Heart left ventricle (tissue), 13 donors: ENCODE data around the gene TOM1.

ENCODE experiments used
- POLR2A ChIP-seq, 2 donors: fragments of 450-650 bp; IDR thresholded peaks; one replicate each; pipeline ENCODE4 v1.6.1; 2017; ENCODE audit warnings: antibody characterized with exemption in 2 of 2, mild to moderate bottlenecking in 2 of 2, moderate library complexity in 2 of 2
- TF ChIP-seq, protein P1 (sequence below), 12 donors: fragments of 200-600 bp; sonication (generic) in 4 of 12; IDR thresholded peaks; one replicate each; pipeline versions ENCODE4 v1.5.0 to v1.8.0; 2018 to 2022; ENCODE audit warnings: antibody characterized with exemption in 12 of 12, mild to moderate bottlenecking in 5 of 12
- donor health status: ischemic (EF 13 %, LVEDD 7.1; RV severe dilation, severe dysfunction).
- donor health status: DM: no; HTN: yes; CAD: no.
- donor health status: DM: no; HTN: no; CAD: no.
- donor health status: ischemic (EF 25% LVEDD 6.9; RV normal size, moderate dysfunction).
- donor health status: ischemic (EF 25% LVEDD 5.7; RV mildly dilated, moderate dysfunction).
- donor health status: ischemic (EF 35%, LVEDD 5.7; RV mildly dilated, moderate dysfunction).
- donor health status: nonischemic (EF 11% LVEDD 7.7; RV severe dilation, severe dysfunction).
- donor health status: DM: yes; HTN: yes; CAD: no.
- donor health status: PGD.
- donor health status: ischemic (EF 29% LVEDD 5.4; RV normal size, mild dysfunction).
- donor health status: nonischemic (EF 23%, LVEDD 6.1; RV moderate dilation, normal function).

GRCh38 chr22:35292786-35293185 is 6.9 kb upstream of the TOM1 start:
- TF ChIP-seq, protein P1, sequence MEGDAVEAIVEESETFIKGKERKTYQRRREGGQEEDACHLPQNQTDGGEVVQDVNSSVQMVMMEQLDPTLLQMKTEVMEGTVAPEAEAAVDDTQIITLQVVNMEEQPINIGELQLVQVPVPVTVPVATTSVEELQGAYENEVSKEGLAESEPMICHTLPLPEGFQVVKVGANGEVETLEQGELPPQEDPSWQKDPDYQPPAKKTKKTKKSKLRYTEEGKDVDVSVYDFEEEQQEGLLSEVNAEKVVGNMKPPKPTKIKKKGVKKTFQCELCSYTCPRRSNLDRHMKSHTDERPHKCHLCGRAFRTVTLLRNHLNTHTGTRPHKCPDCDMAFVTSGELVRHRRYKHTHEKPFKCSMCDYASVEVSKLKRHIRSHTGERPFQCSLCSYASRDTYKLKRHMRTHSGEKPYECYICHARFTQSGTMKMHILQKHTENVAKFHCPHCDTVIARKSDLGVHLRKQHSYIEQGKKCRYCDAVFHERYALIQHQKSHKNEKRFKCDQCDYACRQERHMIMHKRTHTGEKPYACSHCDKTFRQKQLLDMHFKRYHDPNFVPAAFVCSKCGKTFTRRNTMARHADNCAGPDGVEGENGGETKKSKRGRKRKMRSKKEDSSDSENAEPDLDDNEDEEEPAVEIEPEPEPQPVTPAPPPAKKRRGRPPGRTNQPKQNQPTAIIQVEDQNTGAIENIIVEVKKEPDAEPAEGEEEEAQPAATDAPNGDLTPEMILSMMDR (IDR thresholded peaks at IDR 0.05): no peak
- TF ChIP-seq POLR2A (IDR thresholded peaks at IDR 0.05): no peak
